Transverse colon (tissue), 4 donors: ENCODE results near the gene DROSHA. TPM values are rescaled to one million over a fixed set of nuclear protein-coding genes. Genes with fewer than 3 reads are reported as not detected.

Experiments
- DNase-seq: peaks from one replicate; pipeline ENCODE4 v3.0.0-alpha.2; 2019
- H3K27ac ChIP-seq, 4 donors: fragments of 200-600 bp; sonication (generic); 2 replicates each; pipeline ENCODE4 v1.5.1; 2016 to 2018; ENCODE audit warnings: inconsistent platforms in 4 of 4
- H3K27me3 ChIP-seq: fragments of 200-600 bp; sonication (generic); 2 replicates; pipeline ENCODE4 v1.5.1; 2017; ENCODE audit warnings: inconsistent platforms
- H3K36me3 ChIP-seq, 4 donors: fragments of 200-600 bp; sonication (generic); 2 replicates each; pipeline ENCODE4 v1.5.1; 2017 to 2019; ENCODE audit warnings: inconsistent platforms in 4 of 4
- H3K4me1 ChIP-seq, 4 donors: fragments of 200-600 bp; sonication (generic); 2 replicates each; pipeline ENCODE4 v1.5.1; 2017 to 2020; ENCODE audit warnings: inconsistent platforms in 4 of 4
- H3K4me3 ChIP-seq, 4 donors: fragments of 200-600 bp; sonication (generic); 1 replicate in 1 of 4; 2 replicates in 3 of 4; pipeline versions ENCODE4 v1.5.1 to v1.6.1; 2017 to 2019; ENCODE audit warnings: inconsistent platforms in 4 of 4
- H3K9me3 ChIP-seq, 2 donors: fragments of 200-600 bp; sonication (generic); 2 replicates each; pipeline ENCODE4 v1.5.1; 2017 to 2019; ENCODE audit warnings: inconsistent platforms in 2 of 2
- EP300 ChIP-seq: sonication (generic); formaldehyde crosslinking; IDR thresholded peaks from one replicate; pipeline ENCODE4 v1.6.1; 2017; ENCODE audit warnings: antibody characterized with exemption, low read depth
- POLR2A ChIP-seq: fragments of 450-650 bp; IDR thresholded peaks from one replicate; pipeline ENCODE4 v1.6.1; 2016; ENCODE audit warnings: antibody characterized with exemption, mild to moderate bottlenecking, moderate library complexity
- POLR2AphosphoS5 ChIP-seq, 3 donors: sonication (generic); formaldehyde crosslinking; IDR thresholded peaks; one replicate each; pipeline ENCODE4 v1.6.1; 2016; ENCODE audit warnings: antibody characterized with exemption in 3 of 3
- WGBS, 2 donors: methylation state at CpG; one replicate each; pipeline ENCODE4 v1.1.5; 2018; ENCODE audit warnings: low coverage in 1 of 2; 5-methylcytosine and 5-hydroxymethylcytosine counted together
- in situ Hi-C, 4 donors: fragments of 200-750 bp; cut with MboI; loops; one replicate each; pipeline versions ENCODE4 v1.15.0 to v1.15.1; 2017; ENCODE audit warnings: low sequenced_read_pairs in 3 of 4, low pct_ligation_motif_present in 1 of 4, low pct_unique_long_range_greater_than_20kb in 1 of 4
- intact Hi-C: fragments of 100-400 bp; cut with DNase I; formaldehyde crosslinking; loops from one replicate; pipeline ENCODE4 v1.15.1; 2023; ENCODE audit warnings: low total_unique reads
- total RNA-seq, 4 donors: library from RNA; depleted of rRNA; stranded (reverse); fragments of >200 nt; gene quantifications; one replicate each; pipeline ENCODE4 v1.1.0, GENCODE V29; 2016
- TF ChIP-seq, protein P1 (sequence below), 5 experiments: fragments of 200-600 bp in 3 of 5; fragments of 450-650 bp in 2 of 5; sonication (generic) in 3 of 5; IDR thresholded peaks; 1 replicate in 2 of 5; 2 replicates in 3 of 5; pipeline ENCODE4 v1.5.1; 2016 to 2017; ENCODE audit warnings: antibody characterized with exemption in 5 of 5, inconsistent platforms in 3 of 5, mild to moderate bottlenecking in 2 of 5, moderate library complexity in 1 of 5

DROSHA gene
- total RNA-seq, 4 donors from 2014 or later = 32.2 to 503 (median 47.4) TPM

DNA sequence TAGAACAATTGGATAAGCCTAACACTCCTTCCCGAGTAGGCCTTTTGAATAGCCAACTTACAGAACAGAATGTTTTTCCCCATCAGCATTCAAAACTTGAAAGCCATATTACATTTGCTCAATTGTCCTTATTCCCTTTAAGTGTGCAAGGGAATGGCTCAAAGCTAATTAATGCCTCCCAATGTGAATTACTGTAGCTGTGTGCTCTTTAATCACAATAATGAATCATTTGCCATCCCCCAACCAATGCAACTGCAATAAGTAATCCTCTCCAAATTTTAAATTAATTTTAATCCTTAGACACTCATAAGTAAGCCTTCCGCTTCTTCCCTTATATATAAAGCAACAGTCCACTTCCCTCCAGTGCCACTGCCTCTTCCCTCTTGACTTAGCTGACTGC, 115.9 kb downstream of the DROSHA start:
- Histone ChIP-seq H3K4me1 (no peaks in the 10 kb centered on the region), H3K4me3 (no peak overlapping the region), H3K27me3 (no peaks in the 10 kb centered on the region), H3K27ac (no peak overlapping the region), H3K9me3 (no peaks in the 10 kb centered on the region), H3K36me3 (peaks cover 0 to 28% (median 11%) of the 10 kb centered on the region in 4 donors)
- in situ Hi-C loops = no loop called here
- intact Hi-C loops = no loop called here
- TF ChIP-seq POLR2A (no peak), POLR2AphosphoS5 (IDR thresholded peaks at IDR 0.05) (no peak), EP300 (no peak)
- TF ChIP-seq, protein P1, sequence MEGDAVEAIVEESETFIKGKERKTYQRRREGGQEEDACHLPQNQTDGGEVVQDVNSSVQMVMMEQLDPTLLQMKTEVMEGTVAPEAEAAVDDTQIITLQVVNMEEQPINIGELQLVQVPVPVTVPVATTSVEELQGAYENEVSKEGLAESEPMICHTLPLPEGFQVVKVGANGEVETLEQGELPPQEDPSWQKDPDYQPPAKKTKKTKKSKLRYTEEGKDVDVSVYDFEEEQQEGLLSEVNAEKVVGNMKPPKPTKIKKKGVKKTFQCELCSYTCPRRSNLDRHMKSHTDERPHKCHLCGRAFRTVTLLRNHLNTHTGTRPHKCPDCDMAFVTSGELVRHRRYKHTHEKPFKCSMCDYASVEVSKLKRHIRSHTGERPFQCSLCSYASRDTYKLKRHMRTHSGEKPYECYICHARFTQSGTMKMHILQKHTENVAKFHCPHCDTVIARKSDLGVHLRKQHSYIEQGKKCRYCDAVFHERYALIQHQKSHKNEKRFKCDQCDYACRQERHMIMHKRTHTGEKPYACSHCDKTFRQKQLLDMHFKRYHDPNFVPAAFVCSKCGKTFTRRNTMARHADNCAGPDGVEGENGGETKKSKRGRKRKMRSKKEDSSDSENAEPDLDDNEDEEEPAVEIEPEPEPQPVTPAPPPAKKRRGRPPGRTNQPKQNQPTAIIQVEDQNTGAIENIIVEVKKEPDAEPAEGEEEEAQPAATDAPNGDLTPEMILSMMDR (IDR thresholded peaks at IDR 0.05) = no peak
- 94 to 99% methylated on average over 2 of the region's 2 CpGs for WGBS, 2 donors
- DNase-seq = no peak

DNA sequence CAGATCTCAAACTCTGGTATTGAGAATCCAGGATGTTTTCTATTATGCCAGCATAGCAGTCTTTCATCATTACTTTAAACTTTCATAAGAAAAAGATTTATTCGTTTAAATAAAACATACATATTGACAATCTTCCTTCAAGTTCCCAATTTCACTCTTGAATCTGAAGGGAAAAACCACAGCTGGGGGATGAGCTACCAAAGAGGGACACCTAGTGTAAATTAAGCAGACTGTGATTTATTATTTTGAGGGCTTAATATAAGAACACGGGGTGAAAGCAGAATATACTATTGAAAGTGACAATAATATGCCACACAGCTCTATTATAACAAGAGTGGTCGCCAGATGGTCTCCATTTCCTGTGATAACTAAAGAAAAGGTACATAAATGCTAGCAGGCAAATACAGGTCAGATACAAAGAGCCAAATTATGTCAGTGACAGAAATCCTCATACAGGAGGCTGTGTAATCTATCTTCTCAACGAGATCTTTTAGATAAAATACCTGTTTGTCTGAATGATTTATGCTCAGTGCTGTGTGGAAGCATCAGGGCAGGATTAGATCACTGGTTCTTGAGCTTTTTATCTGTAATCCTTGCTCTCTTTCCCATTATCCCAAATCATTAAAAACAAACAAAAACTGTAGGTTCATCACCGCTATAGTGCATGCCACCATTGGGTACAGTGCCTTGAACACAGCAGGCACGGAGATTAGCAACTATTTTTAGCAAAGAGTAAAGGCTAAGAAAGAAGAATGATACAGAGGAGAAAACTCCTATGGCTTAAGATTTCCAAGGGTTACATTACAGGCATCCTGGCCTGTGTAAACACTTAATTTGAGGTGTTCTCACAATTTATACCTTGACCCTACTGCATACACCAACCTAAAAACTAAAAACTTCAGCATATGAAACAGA, 116.6 kb downstream of the DROSHA start:
- H3K4me1 ChIP-seq = no peaks in the 10 kb centered on the region
- H3K27me3 ChIP-seq = no peaks in the 10 kb centered on the region
- H3K36me3 ChIP-seq = peaks cover 0 to 21% (median 8%) of the 10 kb centered on the region in 4 donors
- in situ Hi-C loops = no loop called here
- WGBS, 2 donors = 82 to 95% methylated on average over 4 to 6 of the region's 6 CpGs
- H3K4me3 ChIP-seq = no peak overlapping the region
- no peak for DNase-seq
- intact Hi-C loops = no loop called here
- no peaks in the 10 kb centered on the region for H3K9me3 ChIP-seq
- TF ChIP-seq, protein P1 (IDR thresholded peaks at IDR 0.05) = no peak
- TF ChIP-seq POLR2AphosphoS5 (IDR thresholded peaks at IDR 0.05) (no peak), POLR2A (no peak), EP300 (no peak)
- no peak overlapping the region for H3K27ac ChIP-seq

DNA sequence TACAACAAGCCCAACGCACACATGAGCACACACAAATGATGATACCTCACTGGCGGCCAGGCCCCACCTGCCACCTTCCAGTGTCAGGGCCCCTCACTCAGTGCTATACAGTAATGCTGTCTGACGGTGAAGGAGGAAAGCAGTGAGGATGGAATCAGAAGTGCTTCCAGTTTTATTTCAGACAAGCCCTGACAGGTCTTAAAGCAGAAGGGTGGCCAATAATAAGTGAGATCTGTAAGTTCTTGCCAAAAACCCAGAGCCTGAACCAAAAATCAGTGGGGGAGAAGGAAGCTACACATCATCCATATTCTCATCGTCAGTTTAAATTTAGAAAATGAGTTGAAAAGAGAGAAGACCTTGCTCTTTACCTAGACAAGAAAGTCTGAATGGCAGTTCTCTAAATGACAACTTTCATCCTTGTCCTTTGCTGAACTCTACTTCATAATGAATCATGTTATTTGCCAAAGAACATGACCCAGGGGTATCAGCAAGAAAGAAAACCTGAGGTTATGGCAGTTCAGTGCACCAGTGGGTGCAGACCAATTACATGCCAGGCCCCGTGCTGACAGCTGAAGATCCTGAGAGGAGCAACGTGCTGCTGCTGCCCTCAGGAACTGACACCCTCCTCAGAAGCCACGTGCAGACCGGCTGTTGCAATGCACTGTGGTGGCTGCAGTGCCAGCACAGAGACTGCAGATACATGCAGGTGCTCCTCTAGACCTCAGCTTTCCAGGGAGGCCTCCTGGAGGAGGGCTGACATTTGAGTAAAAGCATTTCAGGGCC, 118.7 kb downstream of the DROSHA start:
- in situ Hi-C loops = no loop called here
- WGBS, 2 donors = 90 to 92% methylated on average over 3 to 8 of the region's 8 CpGs
- no peak for TF ChIP-seq EP300
- no peak for TF ChIP-seq POLR2AphosphoS5 (IDR thresholded peaks at IDR 0.05)
- TF ChIP-seq, protein P1 (IDR thresholded peaks at IDR 0.05) = no peak
- no peak for TF ChIP-seq POLR2A

DNA sequence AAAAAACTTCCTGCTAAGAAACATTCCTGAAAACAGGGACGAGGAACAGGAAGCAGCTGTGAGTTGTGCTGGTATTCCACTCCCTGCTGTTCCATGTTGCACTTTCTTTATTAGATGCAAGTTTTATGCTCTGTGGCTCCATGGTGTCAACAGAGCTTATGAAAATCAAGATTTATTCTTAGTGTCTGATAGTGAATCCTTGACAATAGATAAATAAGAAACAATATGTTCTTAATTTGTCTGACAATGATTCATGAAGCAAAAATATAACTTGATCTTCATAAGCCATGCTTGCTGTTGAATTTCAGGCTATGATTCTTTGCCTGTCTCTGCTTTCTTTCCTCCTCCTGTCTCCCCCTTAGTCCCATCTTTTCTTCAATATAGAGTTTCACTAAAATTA, 119.6 kb downstream of the DROSHA start:
- WGBS, 2 donors = 68% methylated on average over 1 of the region's 1 CpG; no CpG with 5 or more reads in 1 of the 2 donors
- intact Hi-C loops (no loop called here), in situ Hi-C loops (no loop called here)
- no peak for DNase-seq
- Histone ChIP-seq H3K27ac (no peak overlapping the region), H3K36me3 (peaks cover 0 to 22% (median 0%) of the 10 kb centered on the region in 4 donors), H3K27me3 (no peaks in the 10 kb centered on the region), H3K4me3 (no peak overlapping the region), H3K9me3 (no peaks in the 10 kb centered on the region), H3K4me1 (no peaks in the 10 kb centered on the region)
- TF ChIP-seq, protein P1 (IDR thresholded peaks at IDR 0.05) = no peak
- no peak for TF ChIP-seq POLR2A
- TF ChIP-seq POLR2AphosphoS5 (IDR thresholded peaks at IDR 0.05) = no peak
- no peak for TF ChIP-seq EP300

More for the DNA sequence above, 118.7 kb downstream of the DROSHA start:
- peaks cover 0 to 16% (median under 1%) of the 10 kb centered on the region in 4 donors for H3K36me3 ChIP-seq
- no peaks in the 10 kb centered on the region for H3K27me3 ChIP-seq
- H3K4me1 ChIP-seq = no peaks in the 10 kb centered on the region
- intact Hi-C loops = no loop called here
- no peak overlapping the region for H3K4me3 ChIP-seq
- no peaks in the 10 kb centered on the region for H3K9me3 ChIP-seq
- no peak overlapping the region for H3K27ac ChIP-seq
- no peak for DNase-seq
